H9 (cell line): ENCODE data around the gene ANXA4. TPM values are rescaled to one million over a fixed set of nuclear protein-coding genes. Genes with fewer than 3 reads are reported as not detected.

ENCODE experiments used
- DNase-seq: peaks from one replicate; pipeline ENCODE4 v3.0.0-alpha.2; 2017
- H2AFZ ChIP-seq: one replicate; pipeline ENCODE4 v1.6.1; 2013; ENCODE audit warnings: mild to moderate bottlenecking, low read length, control low read depth, moderate library complexity
- H2AK5ac ChIP-seq: 2 replicates; pipeline ENCODE4 v1.6.1; 2013; ENCODE audit warnings: low read length, control low read depth, mixed read lengths; ENCODE audit not compliant: insufficient read length
- H2BK120ac ChIP-seq: one replicate; pipeline ENCODE4 v1.6.1; 2013; ENCODE audit warnings: low read depth, mild to moderate bottlenecking, low read length, control low read depth, inconsistent platforms; ENCODE audit not compliant: poor library complexity, severe bottlenecking
- H2BK12ac ChIP-seq: 2 replicates; pipeline ENCODE4 v1.6.1; 2013; ENCODE audit warnings: low read length, control low read depth, mixed read lengths, low read depth; ENCODE audit not compliant: insufficient read length
- H2BK15ac ChIP-seq: 2 replicates; pipeline ENCODE4 v1.6.1; 2013; ENCODE audit warnings: low read depth, low read length, control low read depth
- H2BK20ac ChIP-seq: one replicate; pipeline ENCODE4 v1.6.1; 2013; ENCODE audit warnings: low read depth, mild to moderate bottlenecking, low read length, control low read depth, inconsistent platforms; ENCODE audit not compliant: poor library complexity, severe bottlenecking
- H2BK5ac ChIP-seq: 2 replicates; pipeline ENCODE4 v1.6.1; 2013; ENCODE audit warnings: low read length, control low read depth, mixed read lengths; ENCODE audit not compliant: insufficient read length
- H3K14ac ChIP-seq: 2 replicates; pipeline ENCODE4 v1.6.1; 2013; ENCODE audit warnings: low read length, control low read depth; ENCODE audit not compliant: insufficient read depth
- H3K18ac ChIP-seq: 2 replicates; pipeline ENCODE4 v1.6.1; 2013; ENCODE audit warnings: low read depth, mild to moderate bottlenecking, mixed read lengths, low read length, control low read depth; ENCODE audit not compliant: insufficient read length
- H3K23ac ChIP-seq: 2 replicates; pipeline ENCODE4 v1.6.1; 2013; ENCODE audit warnings: low read length, control low read depth, mixed read lengths, low read depth; ENCODE audit not compliant: insufficient read length
- H3K23me2 ChIP-seq: 2 replicates; pipeline ENCODE4 v1.6.1; 2013; ENCODE audit warnings: low read depth, mild to moderate bottlenecking, mixed read lengths, low read length, control low read depth; ENCODE audit not compliant: insufficient read length, poor library complexity, severe bottlenecking
- H3K27ac ChIP-seq: 2 replicates; pipeline ENCODE4 v1.5.1; 2013; ENCODE audit warnings: low read length, control low read depth, mixed read lengths, low read depth; ENCODE audit not compliant: insufficient read length
- H3K27me3 ChIP-seq: 2 replicates; pipeline ENCODE4 v1.6.1; 2013; ENCODE audit warnings: low read length, control low read depth, inconsistent platforms; ENCODE audit not compliant: insufficient read depth
- H3K4ac ChIP-seq: 2 replicates; pipeline ENCODE4 v1.6.1; 2013; ENCODE audit warnings: low read depth, mild to moderate bottlenecking, control low read depth, inconsistent platforms, low read length, moderate library complexity
- H3K4me1 ChIP-seq: 2 replicates; pipeline ENCODE4 v1.6.1; 2013; ENCODE audit warnings: low read length, control low read depth, inconsistent platforms; ENCODE audit not compliant: insufficient read depth
- H3K4me2 ChIP-seq: 2 replicates; pipeline ENCODE4 v1.6.1; 2013; ENCODE audit warnings: low read length, control low read depth, mixed read lengths; ENCODE audit not compliant: insufficient read length, insufficient read depth
- H3K56ac ChIP-seq: 2 replicates; pipeline ENCODE4 v1.6.1; 2013; ENCODE audit warnings: low read depth, mild to moderate bottlenecking, mixed read lengths, low read length, control low read depth; ENCODE audit not compliant: insufficient read length
- H3K79me1 ChIP-seq: 2 replicates; pipeline ENCODE4 v1.6.1; 2013; ENCODE audit warnings: low read depth, mild to moderate bottlenecking, moderate library complexity, low read length, control low read depth, inconsistent platforms; ENCODE audit not compliant: insufficient read depth, poor library complexity, severe bottlenecking
- H3K79me2 ChIP-seq: 2 replicates; pipeline ENCODE4 v1.6.1; 2013; ENCODE audit warnings: low read length, control low read depth, inconsistent platforms; ENCODE audit not compliant: insufficient read depth
- H3K9ac ChIP-seq: 2 replicates; pipeline ENCODE4 v1.6.1; 2013; ENCODE audit warnings: low read length, control low read depth, mixed read lengths; ENCODE audit not compliant: insufficient read length; ENCODE audit errors: extremely low read depth
- H3K9me3 ChIP-seq: one replicate; pipeline ENCODE4 v1.6.1; 2013; ENCODE audit warnings: low read depth, low read length, inconsistent platforms; ENCODE audit not compliant: control insufficient read depth
- H3T11ph ChIP-seq: one replicate; pipeline ENCODE4 v1.6.1; 2013; ENCODE audit warnings: mild to moderate bottlenecking, low read length, control low read depth, inconsistent platforms
- H4K20me1 ChIP-seq: one replicate; pipeline ENCODE4 v1.6.1; 2013; ENCODE audit not compliant: control insufficient read depth, insufficient read length, insufficient read depth
- H4K5ac ChIP-seq: 2 replicates; pipeline ENCODE4 v1.6.1; 2013; ENCODE audit warnings: low read depth, mild to moderate bottlenecking, mixed read lengths, low read length, control low read depth; ENCODE audit not compliant: insufficient read length
- H4K8ac ChIP-seq: replicated peaks from 2 replicates; pipeline ENCODE4 v1.6.1; 2013; ENCODE audit warnings: low read length, control low read depth, mixed read lengths, low read depth; ENCODE audit not compliant: insufficient read length
- H4K91ac ChIP-seq: 2 replicates; pipeline ENCODE4 v1.6.1; 2013; ENCODE audit warnings: low read depth, mild to moderate bottlenecking, moderate library complexity, mixed read lengths, low read length, control low read depth; ENCODE audit not compliant: insufficient read length
- H3K27ac Mint-ChIP-seq, 3 experiments: 2 replicates in 2 of 3; 3 replicates in 1 of 3; pipeline ENCODE4 v1.8.0; 2020 to 2021; ENCODE audit warnings: mixed read lengths in 3 of 3, mild to moderate bottlenecking in 1 of 3, moderate library complexity in 1 of 3
- H3K27me3 Mint-ChIP-seq: 2 replicates; pipeline ENCODE4 v1.8.0; 2021; ENCODE audit warnings: low read depth, mild to moderate bottlenecking, moderate library complexity, mixed read lengths
- H3K36me3 Mint-ChIP-seq, 3 experiments: 2 replicates in 2 of 3; 3 replicates in 1 of 3; pipeline ENCODE4 v1.8.0; 2020 to 2021; ENCODE audit warnings: low read depth in 3 of 3, mixed read lengths in 3 of 3; ENCODE audit not compliant: insufficient read depth in 1 of 3
- H3K4me1 Mint-ChIP-seq, 2 experiments: 2 replicates each; pipeline ENCODE4 v1.8.0; 2020; ENCODE audit warnings: mixed read lengths in 2 of 2
- H3K4me3 Mint-ChIP-seq, 2 experiments: 2 replicates in 1 of 2; 3 replicates in 1 of 2; pipeline ENCODE4 v1.8.0; 2020 to 2021; ENCODE audit warnings: mild to moderate bottlenecking in 2 of 2, mixed read lengths in 2 of 2, moderate library complexity in 1 of 2
- H3K9me3 Mint-ChIP-seq, 2 experiments: 2 replicates in 1 of 2; 3 replicates in 1 of 2; pipeline ENCODE4 v1.8.0; 2020; ENCODE audit warnings: mild to moderate bottlenecking in 2 of 2, mixed read lengths in 2 of 2, moderate library complexity in 1 of 2
- CTCF ChIP-seq: fragments of 200-600 bp; sonication (generic); conservative IDR thresholded peaks from 3 replicates; pipeline ENCODE4 v1.8.0; 2021; ENCODE audit warnings: antibody characterized with exemption, mild to moderate bottlenecking
- WGBS: extraction: QIAGEN DNeasy Blood & Tissue Kit; methylation state at CpG from one replicate; pipeline ENCODE4 v1.1.7; 2013; ENCODE audit warnings: missing lambda C conversion rate, low lambda C conversion rate, mixed read lengths; ENCODE audit not compliant: insufficient read length; ENCODE audit errors: extremely low coverage; 5-methylcytosine and 5-hydroxymethylcytosine counted together
- total RNA-seq: library from RNA; stranded (reverse); gene quantifications from 2 replicates; pipeline ENCODE4 v1.2.1, GENCODE V29; 2021

The ANXA4 gene
- total RNA-seq, 1 experiment from 2014 or later = 14.4 TPM

- Histone ChIP-seq H3K79me1 (no peaks in the 10 kb centered on the region), H3K23me2 (peaks cover 3% of the 10 kb centered on the region), H2AK5ac (no peak overlapping the region), H3K4ac (no peak overlapping the region), H2BK120ac (no peak overlapping the region), H2BK20ac (no peak overlapping the region), H3K56ac (no peak overlapping the region), H4K91ac (no peak overlapping the region), H3K4me2 (peak overlapping the region; percentile 93), H3K27ac (no peak overlapping the region), H4K5ac (no peak overlapping the region), H3K9me3 (no peaks in the 10 kb centered on the region), H2BK15ac (no peak overlapping the region), H3K4me1 (no peaks in the 10 kb centered on the region), H4K20me1 (no peaks in the 10 kb centered on the region), H3K14ac (no peak overlapping the region), H3K23ac (no peak overlapping the region), H2BK5ac (no peak overlapping the region), H2AFZ (peak overlapping the region; percentile 99), H3K9ac (no peak overlapping the region), H4K8ac (no peak overlapping the region), H3K79me2 (no peaks in the 10 kb centered on the region), H3T11ph (no peak overlapping the region), H2BK12ac (no peak overlapping the region), H3K18ac (no peak overlapping the region), H3K27me3 (no peaks in the 10 kb centered on the region)
- peak; percentile 98 for TF ChIP-seq CTCF
- H3K36me3 Mint-ChIP-seq = no peaks in the 10 kb centered on the region
- H3K4me1 Mint-ChIP-seq = peaks cover 4 to 13% of the 10 kb centered on the region in 2 experiments
- H3K27me3 Mint-ChIP-seq = no peaks in the 10 kb centered on the region
- no peak overlapping the region; a peak in 2 of 7 replicates for H3K27ac Mint-ChIP-seq
- H3K4me3 Mint-ChIP-seq = peak overlapping the region; percentile 73 to 79
- H3K9me3 Mint-ChIP-seq = no peaks in the 10 kb centered on the region
- WGBS = no CpG with 5 or more reads among the region's 13 CpGs
- DNase-seq = peak; percentile 82
Observed at GRCh38 chr2:69724540-69725159, 17.3 kb upstream of the ANXA4 start.
